Suprapubic skin (tissue), 4 donors: ENCODE measurements around the gene RNF26.

ENCODE experiments used
- EP300 ChIP-seq: sonication (generic); formaldehyde crosslinking; IDR thresholded peaks from one replicate; pipeline ENCODE4 v1.6.1; 2017; ENCODE audit warnings: antibody characterized with exemption
- POLR2A ChIP-seq, 2 donors: fragments of 450-650 bp; IDR thresholded peaks; one replicate each; pipeline ENCODE4 v1.6.1; 2017; ENCODE audit warnings: antibody characterized with exemption in 2 of 2, mild to moderate bottlenecking in 2 of 2, moderate library complexity in 2 of 2
- POLR2AphosphoS5 ChIP-seq, 3 donors: sonication (generic); formaldehyde crosslinking; IDR thresholded peaks; one replicate each; pipeline ENCODE4 v1.6.1; 2017; ENCODE audit warnings: antibody characterized with exemption in 3 of 3

GRCh38 chr11:119317592-119318239 lies 16.6 kb upstream of the RNF26 start:
- TF ChIP-seq POLR2A (IDR thresholded peaks at IDR 0.05), result no peak
- no peak for TF ChIP-seq POLR2AphosphoS5 (IDR thresholded peaks at IDR 0.05)
- no peak for TF ChIP-seq EP300
